NT2/D1 (cell line): ENCODE measurements around the gene UCHL3.

ENCODE experiments used
- DNase-seq: peaks from one replicate; pipeline ENCODE4 v3.0.0-alpha.2; 2011; ENCODE audit warnings: low read depth, low spot score
- H3K27me3 ChIP-seq: 2 replicates; pipeline ENCODE4 v1.6.0; 2011; ENCODE audit warnings: mild to moderate bottlenecking; ENCODE audit not compliant: insufficient read length, insufficient read depth
- H3K36me3 ChIP-seq: 2 replicates; pipeline ENCODE4 v1.6.1; 2011; ENCODE audit warnings: mild to moderate bottlenecking, low read length, mixed read lengths; ENCODE audit not compliant: insufficient read depth, insufficient read length
- H3K4me1 ChIP-seq: 2 replicates; pipeline ENCODE4 v1.5.1; 2011; ENCODE audit not compliant: insufficient read depth, insufficient read length
- H3K4me3 ChIP-seq: 2 replicates; pipeline ENCODE4 v1.5.1; 2011; ENCODE audit warnings: low read depth; ENCODE audit not compliant: insufficient read length
- H3K9ac ChIP-seq: 2 replicates; pipeline ENCODE4 v1.6.0; 2011; ENCODE audit warnings: low read depth; ENCODE audit not compliant: insufficient read length
- H3K9me3 ChIP-seq: 2 replicates; pipeline ENCODE4 v1.5.1; 2011; ENCODE audit warnings: mild to moderate bottlenecking, low read length; ENCODE audit not compliant: insufficient read depth
- SUZ12 ChIP-seq: IDR thresholded peaks from 2 replicates; pipeline ENCODE4 v1.6.1; 2011; ENCODE audit not compliant: insufficient read length, insufficient read depth; ENCODE audit errors: extremely low read depth
- YY1 ChIP-seq: IDR thresholded peaks from 2 replicates; pipeline ENCODE4 v1.6.1; 2011; ENCODE audit not compliant: insufficient read length, insufficient read depth
- ZNF274 ChIP-seq: IDR thresholded peaks from 2 replicates; pipeline ENCODE4 v1.6.1; 2011; ENCODE audit warnings: mild to moderate bottlenecking, low read depth, low read length

UCHL3 gene

GRCh38 chr13:75512253-75512652 is 37.3 kb upstream of the UCHL3 start:
- H3K9me3 ChIP-seq: no peaks in the 10 kb centered on the region
- no peaks in the 10 kb centered on the region for H3K36me3 ChIP-seq
- H3K9ac ChIP-seq: no peak overlapping the region
- no peaks in the 10 kb centered on the region for H3K27me3 ChIP-seq
- no peaks in the 10 kb centered on the region for H3K4me1 ChIP-seq
- no peak for DNase-seq
- no peak overlapping the region for H3K4me3 ChIP-seq
- TF ChIP-seq SUZ12: no peak

GRCh38 chr13:75513271-75513670 is 36.3 kb upstream of the UCHL3 start:
- Histone ChIP-seq H3K9ac (no peak overlapping the region), H3K4me3 (no peak overlapping the region), H3K9me3 (peaks cover 5% of the 10 kb centered on the region; the same call in 1 of the 2 replicates), H3K36me3 (no peaks in the 10 kb centered on the region), H3K4me1 (no peaks in the 10 kb centered on the region), H3K27me3 (no peaks in the 10 kb centered on the region)
- TF ChIP-seq ZNF274 (no peak), SUZ12 (no peak), YY1 (no peak)
- no peak for DNase-seq

GRCh38 chr13:75514080-75514995 is 35.3 kb upstream of the UCHL3 start:
- Histone ChIP-seq H3K4me1 (no peaks in the 10 kb centered on the region), H3K9me3 (peaks cover 13% of the 10 kb centered on the region; the same call in 1 of the 2 replicates), H3K4me3 (no peak overlapping the region), H3K9ac (no peak overlapping the region), H3K36me3 (no peaks in the 10 kb centered on the region), H3K27me3 (no peaks in the 10 kb centered on the region)
- no peak for DNase-seq
- no peak for TF ChIP-seq SUZ12
- TF ChIP-seq YY1: no peak
- no peak for TF ChIP-seq ZNF274

- H3K9me3 ChIP-seq: peaks cover 33% of the 10 kb centered on the region; the same call in 1 of the 2 replicates
- TF ChIP-seq SUZ12: no peak
- no peak for TF ChIP-seq YY1
- no peak for TF ChIP-seq ZNF274
- no peak overlapping the region for H3K4me3 ChIP-seq
- H3K4me1 ChIP-seq: no peaks in the 10 kb centered on the region
- no peak overlapping the region for H3K9ac ChIP-seq
- DNase-seq: no peak
- H3K36me3 ChIP-seq: no peaks in the 10 kb centered on the region
- no peaks in the 10 kb centered on the region for H3K27me3 ChIP-seq
These were observed 31.0 kb upstream of the UCHL3 start for GRCh38 chr13:75518439-75519088.

- peaks cover 13% of the 10 kb centered on the region for H3K36me3 ChIP-seq
- H3K27me3 ChIP-seq: no peaks in the 10 kb centered on the region
- peaks cover 33% of the 10 kb centered on the region; the same call in 1 of the 2 replicates for H3K9me3 ChIP-seq
- H3K9ac ChIP-seq: no peak overlapping the region
- TF ChIP-seq SUZ12 (no peak), ZNF274 (no peak), YY1 (no peak)
- H3K4me3 ChIP-seq: no peak overlapping the region
- no peak for DNase-seq
- H3K4me1 ChIP-seq: no peaks in the 10 kb centered on the region
These were observed 27.6 kb upstream of the UCHL3 start for GRCh38 chr13:75521956-75522355.

- H3K4me3 ChIP-seq: no peak overlapping the region
- peaks cover 44% of the 10 kb centered on the region for H3K36me3 ChIP-seq
- H3K27me3 ChIP-seq: no peaks in the 10 kb centered on the region
- H3K9me3 ChIP-seq: no peaks in the 10 kb centered on the region
- no peak overlapping the region for H3K9ac ChIP-seq
- H3K4me1 ChIP-seq: no peaks in the 10 kb centered on the region
- no peak for TF ChIP-seq SUZ12
- no peak for TF ChIP-seq ZNF274
- TF ChIP-seq YY1: no peak
- no peak for DNase-seq
These were observed 19.0 kb upstream of the UCHL3 start for GRCh38 chr13:75530549-75530961.

- H3K4me1 ChIP-seq: no peaks in the 10 kb centered on the region
- H3K36me3 ChIP-seq: peaks cover 35% of the 10 kb centered on the region
- no peak for DNase-seq
- no peaks in the 10 kb centered on the region for H3K27me3 ChIP-seq
- TF ChIP-seq ZNF274 (no peak), SUZ12 (no peak), YY1 (no peak)
- no peaks in the 10 kb centered on the region for H3K9me3 ChIP-seq
- H3K9ac ChIP-seq: no peak overlapping the region
- H3K4me3 ChIP-seq: no peak overlapping the region
These were observed 15.7 kb upstream of the UCHL3 start for GRCh38 chr13:75533861-75534260.
